Gastroesophageal sphincter (tissue), 4 donors: ENCODE measurements around the gene ZACN. TPM values are rescaled to one million over a fixed set of nuclear protein-coding genes. Genes with fewer than 3 reads are reported as not detected.
A peak's percentile ranks its signal among the peaks of the same experiment; 100 is the strongest.

Experiments
- ATAC-seq: fragments of 150-250 bp; one replicate; pipeline ENCODE4 v1.9.1; 2016; ENCODE audit warnings: mild to moderate bottlenecking, moderate library complexity
- H3K27ac ChIP-seq, 4 donors: fragments of 200-600 bp; sonication (generic) in 3 of 4; 1 replicate in 3 of 4; 2 replicates in 1 of 4; pipeline ENCODE4 v1.5.1; 2016 to 2019
- H3K27me3 ChIP-seq: fragments of 200-600 bp; sonication (generic); one replicate; pipeline ENCODE4 v1.5.1; 2019
- H3K36me3 ChIP-seq, 2 donors: fragments of 200-600 bp; sonication (generic); one replicate each; pipeline ENCODE4 v1.5.1; 2019; ENCODE audit warnings: control low read depth in 1 of 2
- H3K4me1 ChIP-seq, 3 donors: fragments of 200-600 bp; sonication (generic); 1 replicate in 2 of 3; 2 replicates in 1 of 3; pipeline ENCODE4 v1.5.1; 2016 to 2019; ENCODE audit warnings: control low read depth in 2 of 3
- H3K4me3 ChIP-seq, 2 donors: fragments of 200-600 bp; sonication (generic); one replicate each; pipeline ENCODE4 v1.5.1; 2019; ENCODE audit warnings: mild to moderate bottlenecking in 1 of 2, moderate library complexity in 1 of 2
- H3K9me3 ChIP-seq, 3 donors: fragments of 200-600 bp; sonication (generic); one replicate each; pipeline ENCODE4 v1.5.1; 2017 to 2019; ENCODE audit warnings: control low read depth in 2 of 3
- CTCF ChIP-seq, 4 experiments: fragments of 200-600 bp in 2 of 4; fragments of 450-650 bp in 2 of 4; sonication (generic) in 1 of 4; IDR thresholded peaks; one replicate each; pipeline ENCODE4 v1.5.1; 2017 to 2019; ENCODE audit warnings: antibody characterized with exemption in 4 of 4, mild to moderate bottlenecking in 2 of 4, moderate library complexity in 2 of 4
- EP300 ChIP-seq: sonication (generic); formaldehyde crosslinking; IDR thresholded peaks from one replicate; pipeline ENCODE4 v1.6.1; 2017; ENCODE audit warnings: antibody characterized with exemption, mild to moderate bottlenecking
- POLR2A ChIP-seq, 2 donors: fragments of 450-650 bp; IDR thresholded peaks; one replicate each; pipeline ENCODE4 v1.6.1; 2017; ENCODE audit warnings: antibody characterized with exemption in 2 of 2, mild to moderate bottlenecking in 2 of 2, moderate library complexity in 1 of 2
- POLR2AphosphoS5 ChIP-seq: sonication (generic); formaldehyde crosslinking; IDR thresholded peaks from one replicate; pipeline ENCODE4 v1.6.1; 2017; ENCODE audit warnings: antibody characterized with exemption
- WGBS, 2 donors: methylation state at CpG; one replicate each; pipeline ENCODE4 v1.1.5; 2018; ENCODE audit warnings: low coverage in 1 of 2; 5-methylcytosine and 5-hydroxymethylcytosine counted together
- total RNA-seq, 4 donors: library from RNA; depleted of rRNA; stranded (reverse); fragments of >200 nt; gene quantifications; one replicate each; pipeline ENCODE4 v1.1.0, GENCODE V29; 2016

ZACN gene
- total RNA-seq, 4 donors from 2014 or later = not detected

- no peak overlapping the region for H3K27ac ChIP-seq
- ATAC-seq = no peak
- WGBS, 2 donors = 82 to 83% methylated on average over 1 to 4 of the region's 4 CpGs
- no peaks in the 10 kb centered on the region for H3K9me3 ChIP-seq
- TF ChIP-seq POLR2A (IDR thresholded peaks at IDR 0.05) = no peak
- TF ChIP-seq POLR2AphosphoS5 = no peak
- no peak for TF ChIP-seq EP300
- TF ChIP-seq CTCF (IDR thresholded peaks at IDR 0.05) = no peak
- peaks cover 0 to 19% (median 6%) of the 10 kb centered on the region in 3 donors for H3K4me1 ChIP-seq
- no peaks in the 10 kb centered on the region for H3K27me3 ChIP-seq
- H3K4me3 ChIP-seq = no peak overlapping the region
- H3K36me3 ChIP-seq = peaks cover 6 to 86% of the 10 kb centered on the region in 2 donors
Observed at GRCh38 chr17:76065775-76066174, 13.2 kb upstream of the ZACN start.

GRCh38 chr17:76071531-76072147, 7.3 kb upstream of the ZACN start:
- Histone ChIP-seq H3K4me3 (peak overlapping the region; percentile 90 to 96), H3K9me3 (no peaks in the 10 kb centered on the region), H3K27me3 (peaks cover 34% of the 10 kb centered on the region), H3K27ac (peak overlapping the region; percentile 56 to 85 (median 74)), H3K36me3 (peaks cover 0 to 32% of the 10 kb centered on the region in 2 donors), H3K4me1 (peaks cover 0 to 66% (median 35%) of the 10 kb centered on the region in 3 donors)
- ATAC-seq = no peak
- TF ChIP-seq EP300 (no peak), CTCF (IDR thresholded peaks at IDR 0.05) (no peak), POLR2A (IDR thresholded peaks at IDR 0.05) (no peak), POLR2AphosphoS5 (no peak)
- WGBS, 2 donors = 11 to 14% methylated on average over 8 to 13 of the region's 15 CpGs

GRCh38 chr17:76072148-76072858, 6.7 kb upstream of the ZACN start, which contains the start of gene SRP68:
SRP68 (minus strand) TSS chr17:76072517; CDS start chr17:76072491, 26 bp downstream.
- Histone ChIP-seq H3K4me3 (peak within 1 kb of the TSS; percentile 90 to 96), H3K27ac (peak within 1 kb of the TSS; percentile 56 to 85 (median 74)), H3K9me3 (no peaks in the 10 kb centered on the region), H3K4me1 (peaks cover 0 to 72% (median 40%) of the 10 kb centered on the region in 3 donors), H3K27me3 (peaks cover 41% of the 10 kb centered on the region), H3K36me3 (peaks cover 0 to 25% of the 10 kb centered on the region in 2 donors)
- peak; percentile 98 for ATAC-seq
- peak; percentile 63 for TF ChIP-seq POLR2AphosphoS5
- TF ChIP-seq POLR2A (IDR thresholded peaks at IDR 0.05) = peak; percentile 67
- peak in 1 of 4 experiments; percentile 38 for TF ChIP-seq CTCF (IDR thresholded peaks at IDR 0.05)
- no peak for TF ChIP-seq EP300
- 0% methylated on average over 15 to 27 of the region's 57 CpGs for WGBS, 2 donors

- 4% methylated on average over 4 of the region's 92 CpGs; no CpG with 5 or more reads in 1 of the 2 donors for WGBS, 2 donors
- peaks cover 0 to 3% of the 10 kb centered on the region in 2 donors for H3K36me3 ChIP-seq
- H3K27me3 ChIP-seq = peaks cover 65% of the 10 kb centered on the region
- H3K9me3 ChIP-seq = no peaks in the 10 kb centered on the region
- H3K27ac ChIP-seq = no peak within 1 kb of the TSS
- TF ChIP-seq CTCF (IDR thresholded peaks at IDR 0.05) (no peak), POLR2AphosphoS5 (no peak), POLR2A (IDR thresholded peaks at IDR 0.05) (no peak), EP300 (no peak)
- peak within 1 kb of the TSS in 1 of 2 donors; percentile 5 for H3K4me3 ChIP-seq
- H3K4me1 ChIP-seq = peaks cover 0 to 75% (median 40%) of the 10 kb centered on the region in 3 donors
- no peak for ATAC-seq
Observed at GRCh38 chr17:76074390-76075363, 4.3 kb upstream of the ZACN start, which contains the start of gene GALR2. GALR2 (plus strand) TSS chr17:76074781; CDS start chr17:76074884, 103 bp downstream.
